ENCODE measurements around the gene ANKRD22. TPM values are rescaled to one million over a fixed set of nuclear protein-coding genes. Genes with fewer than 3 reads are reported as not detected.

ANKRD22 gene
- total and polyA plus RNA-seq, 2 of the 8 experiments (the other 6 are each of a cell fraction or from before 2014, with no cell fraction given) = 0.68 TPM; not detected in 1

GRCh38 chr10:88813200-88813599 is 38.4 kb downstream of the ANKRD22 start:
- H3K9ac ChIP-seq (replicated peaks in 1 of 4; ENCODE audit: extremely low read depth in 1 of 4, low read depth in 3 of 4, low read length in 3 of 4) = no peak overlapping the region
- no peak overlapping the region for H2BK120ac ChIP-seq (replicated peaks; ENCODE audit: low read depth, low read length)
- no peak overlapping the region for H2AK5ac ChIP-seq (ENCODE audit: low read depth, low read length)
- H3K56ac ChIP-seq (replicated peaks; ENCODE audit: insufficient read length, low read depth, low read length) = no peak overlapping the region
- H4K5ac ChIP-seq (ENCODE audit: insufficient read length, low read depth, low read length) = no peak overlapping the region
- H3K4me2 ChIP-seq (ENCODE audit: insufficient read depth in 1 of 2, low read depth in 2 of 2, low read length in 2 of 2) = no peak overlapping the region
- H3K79me1 ChIP-seq (ENCODE audit: low read depth, low read length) = no peaks in the 10 kb centered on the region
- POLR2A ChIA-PET (ENCODE audit: partially characterized antibody) = no interaction called here
- no peak overlapping the region for H3K23ac ChIP-seq (ENCODE audit: insufficient read length)
- H3K36me3 ChIP-seq (ENCODE audit: control insufficient read depth in 2 of 4, insufficient read depth in 4 of 4, low read length in 3 of 4) = no peaks in the 10 kb centered on the region
- WGBS, 2 experiments (ENCODE audit: extremely low coverage in 1 of 2, insufficient coverage in 1 of 2, insufficient read length in 1 of 2, insufficient replicate concordance in 2 of 2, low coverage in 1 of 2, low lambda C conversion rate in 2 of 2, missing lambda C conversion rate in 1 of 2) = 81% methylated on average over 6 of the region's 6 CpGs; no CpG with 5 or more reads in 1 of the 2 experiments
- no peak overlapping the region for H2BK5ac ChIP-seq (ENCODE audit: low read depth, low read length)
- H2BK15ac ChIP-seq (ENCODE audit: low read length) = no peak overlapping the region
- DNase-seq (ENCODE audit: low read depth in 1 of 2, low spot score in 2 of 2) = no peak
- H4K91ac ChIP-seq (replicated peaks; ENCODE audit: insufficient read length, low read length) = no peak overlapping the region
- no peak overlapping the region for H2BK20ac ChIP-seq (ENCODE audit: low read length)
- no peak overlapping the region for H3K27ac ChIP-seq (ENCODE audit: low read depth, low read length)
- no peak overlapping the region for H2BK12ac ChIP-seq (ENCODE audit: low read depth, low read length)
- H3K79me2 ChIP-seq (ENCODE audit: control insufficient read depth in 1 of 2, insufficient read depth in 2 of 2, low read length in 2 of 2) = no peaks in the 10 kb centered on the region
- H3K14ac ChIP-seq (ENCODE audit: insufficient read length) = no peak overlapping the region
- H3K4ac ChIP-seq (replicated peaks; ENCODE audit: insufficient read length, low read depth, low read length) = no peak overlapping the region
- no peaks in the 10 kb centered on the region for H3K27me3 ChIP-seq (replicated peaks in 1 of 4; ENCODE audit: control insufficient read depth in 3 of 4, extremely low read depth in 1 of 4, insufficient read depth in 3 of 4, low read length in 3 of 4)
- CTCF ChIA-PET (ENCODE audit: partially characterized antibody) = interaction anchor here (1.1 to 1.5 kb wide), 2 partner anchors 26 to 85 kb away, joined by 3 to 5 read pairs; no protein-coding TSS in a partner anchor
- H3K18ac ChIP-seq (ENCODE audit: extremely low read depth, low read length) = no peak overlapping the region
- no peaks in the 10 kb centered on the region for H4K20me1 ChIP-seq (replicated peaks in 1 of 2; ENCODE audit: control insufficient read depth in 1 of 2, insufficient read depth in 2 of 2, low read length in 2 of 2)
- FAIRE-seq = no peak
- no peak overlapping the region for H2AFZ ChIP-seq (ENCODE audit: low read length)
- no peaks in the 10 kb centered on the region for H3K4me1 ChIP-seq (replicated peaks in 1 of 4; ENCODE audit: control insufficient read depth in 3 of 4, insufficient read depth in 4 of 4, low read length in 3 of 4)
- H3K23me2 ChIP-seq (ENCODE audit: low read depth, low read length) = no peaks in the 10 kb centered on the region
- no peak overlapping the region for H4K8ac ChIP-seq (ENCODE audit: extremely low read depth, insufficient read depth, low read length)
- H3K9me3 ChIP-seq (ENCODE audit: insufficient read depth in 2 of 2, low read depth in 1 of 2, low read length in 1 of 2) = no peaks in the 10 kb centered on the region
- H3K4me3 ChIP-seq (ENCODE audit: extremely low read depth in 1 of 4, insufficient read depth in 2 of 4, low read depth in 3 of 4, low read length in 4 of 4) = no peak overlapping the region
- no peak for TF ChIP-seq JUN (IDR thresholded peaks at IDR 0.05; ENCODE audit: low read depth, low read length)
